GM19099 (cell line): ENCODE measurements around the gene SENP5.

Experiments
- POLR2A ChIP-seq: IDR thresholded peaks from 3 replicates; pipeline ENCODE4 v1.6.1; 2011; ENCODE audit warnings: low read depth; ENCODE audit not compliant: insufficient read length; ENCODE audit errors: extremely low read depth

SENP5 gene

DNA sequence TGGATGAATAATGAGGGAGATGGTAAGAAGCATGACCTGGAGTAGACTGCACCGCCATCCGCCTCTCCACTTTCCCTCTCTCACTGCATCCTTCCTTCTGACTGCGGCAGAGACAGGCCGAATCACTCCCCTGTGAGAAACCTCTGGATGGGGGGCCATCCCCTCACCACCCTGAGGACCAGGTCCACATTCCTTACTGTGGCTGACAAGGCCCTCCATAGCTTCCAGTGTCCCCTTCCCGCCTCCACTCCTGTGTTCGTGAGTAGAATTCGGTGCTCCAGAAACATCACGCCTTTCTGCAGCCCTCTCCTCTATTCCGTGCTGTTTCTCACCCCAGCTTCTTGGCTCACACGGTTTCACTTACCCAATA is 98.1 kb downstream of the SENP5 start:
- no peak for TF ChIP-seq POLR2A

DNA sequence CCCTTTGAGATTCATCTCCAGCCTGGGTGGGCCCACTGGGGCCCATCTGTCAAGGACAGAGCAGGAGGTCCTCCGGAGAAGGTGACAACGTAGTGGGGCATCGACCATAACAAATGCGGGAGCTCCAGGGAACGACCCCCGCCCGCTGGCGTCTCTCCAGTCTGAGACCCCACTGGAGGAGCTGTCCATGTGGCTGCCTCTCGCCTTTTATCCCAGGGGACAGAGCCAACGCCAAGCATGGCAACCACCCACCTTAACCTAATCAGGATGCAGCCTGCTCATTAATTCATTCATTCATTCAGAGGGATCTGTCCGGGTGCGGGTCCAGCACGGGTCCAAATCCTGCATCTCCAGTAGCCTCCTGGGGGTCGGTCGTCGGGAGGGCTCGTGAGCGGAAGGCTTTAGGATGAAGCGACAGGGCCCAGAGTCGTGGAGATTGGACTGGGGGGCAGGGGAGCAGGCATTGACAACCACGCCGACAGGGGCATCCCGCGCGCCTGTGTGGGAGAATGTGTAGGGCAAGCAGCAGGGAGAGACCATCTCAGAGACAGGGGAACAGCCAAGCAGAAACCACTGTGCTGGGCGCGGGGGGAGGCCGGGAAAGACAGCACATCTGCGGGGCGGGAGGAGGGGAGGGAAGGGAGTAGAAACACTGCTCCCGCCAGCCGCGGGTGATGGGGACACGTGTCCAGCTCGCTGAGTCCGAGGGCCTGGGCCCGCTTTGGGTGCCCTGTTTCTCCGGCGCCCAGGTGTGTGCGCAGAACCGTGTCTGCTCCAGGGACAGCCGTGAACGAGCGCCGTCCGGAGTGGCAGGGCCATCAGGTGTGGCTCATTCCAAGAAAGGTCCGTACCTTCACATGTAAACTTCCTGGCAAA is 99.0 kb downstream of the SENP5 start:
- no peak for TF ChIP-seq POLR2A

DNA sequence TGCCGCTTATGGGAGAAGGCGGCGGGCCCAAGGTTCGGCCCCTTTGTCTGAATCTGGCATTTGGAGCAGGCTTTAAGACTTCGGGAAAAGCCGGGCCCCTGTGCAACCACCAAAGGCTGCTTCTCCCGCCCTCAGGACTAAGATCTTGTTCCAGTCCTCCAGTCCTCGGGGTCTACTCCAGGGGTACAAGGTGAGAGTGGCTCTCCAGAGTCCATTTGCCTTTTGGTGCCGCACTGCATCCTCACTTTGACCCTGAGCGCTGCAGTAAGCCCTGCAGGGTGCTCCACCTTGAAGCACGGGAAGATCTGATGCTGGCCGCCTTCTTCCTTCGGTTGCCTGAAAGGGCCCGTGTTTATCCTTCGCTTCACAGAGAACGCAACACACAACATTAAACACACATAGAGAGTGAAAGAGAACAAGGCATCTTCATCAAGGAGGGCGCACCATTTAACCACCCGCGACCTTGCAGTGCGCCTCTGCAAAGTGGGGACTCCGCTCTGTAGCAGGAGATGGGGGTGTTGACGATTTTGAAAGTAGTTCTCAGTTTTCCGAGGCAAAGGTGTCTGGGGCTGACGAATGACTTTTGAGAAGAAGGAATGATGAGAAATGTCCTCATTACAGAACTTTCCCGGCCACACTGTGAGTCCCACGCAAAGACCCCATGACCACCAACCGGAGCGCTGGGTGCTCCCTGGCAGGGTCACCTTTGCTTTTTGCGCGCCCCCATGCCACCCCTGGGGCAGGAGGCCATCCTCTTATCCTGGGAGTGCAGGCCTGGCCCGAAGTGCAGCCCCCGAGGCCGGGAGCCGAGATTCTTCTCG is 99.9 kb downstream of the SENP5 start:
- TF ChIP-seq POLR2A: no peak

DNA sequence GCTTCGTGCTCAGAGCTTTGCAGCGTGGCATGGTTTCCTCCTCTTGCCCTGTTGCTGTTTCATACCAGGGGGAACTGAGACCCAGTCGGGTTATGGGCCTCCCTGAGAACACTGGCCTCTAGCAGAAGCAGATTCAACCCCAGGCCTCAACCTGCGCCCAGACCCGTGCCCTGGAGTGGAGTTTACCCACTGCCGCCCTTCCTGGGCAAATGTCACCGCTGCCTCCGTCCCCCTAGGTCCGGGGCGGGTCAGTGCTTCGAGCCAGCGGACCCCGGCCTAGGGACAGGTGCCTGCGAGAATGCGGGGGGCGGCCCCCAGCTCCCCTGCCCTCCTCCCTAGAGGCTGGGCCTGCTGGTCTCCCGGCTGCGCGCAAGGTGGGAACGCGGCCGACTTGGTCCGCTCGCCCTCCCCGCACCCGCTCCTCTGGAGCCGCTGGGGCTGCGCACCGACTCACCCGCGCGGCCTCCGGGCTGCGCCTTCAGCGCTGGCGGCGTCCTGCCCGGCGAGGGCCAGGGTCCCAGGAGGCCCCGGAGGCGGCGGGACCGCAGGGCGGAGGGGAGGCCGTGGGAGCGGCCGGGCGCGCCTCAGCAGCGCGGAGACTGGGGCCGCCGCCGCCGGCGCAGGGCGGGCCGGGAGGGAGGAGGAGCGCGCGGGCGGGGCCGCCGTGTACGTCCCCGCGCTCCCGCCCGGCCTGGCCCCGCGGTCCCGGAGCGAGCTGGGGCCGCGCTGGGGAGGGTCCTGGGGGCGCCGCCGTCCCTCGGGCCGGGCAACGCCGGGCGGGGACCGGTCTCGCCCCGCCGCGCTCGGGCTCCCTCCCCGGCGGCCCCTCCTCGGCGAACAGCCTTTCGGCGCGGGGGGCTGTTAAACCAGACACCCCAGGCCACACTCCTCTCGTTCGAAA is 100.8 kb downstream of the SENP5 start, which contains the start of gene PIGZ:
PIGZ (minus strand) TSS at position 601 of the 901 bp plus-strand sequence. CDS start 16,802 bp downstream, outside the sequence.
- TF ChIP-seq POLR2A: peak; percentile 69

DNA sequence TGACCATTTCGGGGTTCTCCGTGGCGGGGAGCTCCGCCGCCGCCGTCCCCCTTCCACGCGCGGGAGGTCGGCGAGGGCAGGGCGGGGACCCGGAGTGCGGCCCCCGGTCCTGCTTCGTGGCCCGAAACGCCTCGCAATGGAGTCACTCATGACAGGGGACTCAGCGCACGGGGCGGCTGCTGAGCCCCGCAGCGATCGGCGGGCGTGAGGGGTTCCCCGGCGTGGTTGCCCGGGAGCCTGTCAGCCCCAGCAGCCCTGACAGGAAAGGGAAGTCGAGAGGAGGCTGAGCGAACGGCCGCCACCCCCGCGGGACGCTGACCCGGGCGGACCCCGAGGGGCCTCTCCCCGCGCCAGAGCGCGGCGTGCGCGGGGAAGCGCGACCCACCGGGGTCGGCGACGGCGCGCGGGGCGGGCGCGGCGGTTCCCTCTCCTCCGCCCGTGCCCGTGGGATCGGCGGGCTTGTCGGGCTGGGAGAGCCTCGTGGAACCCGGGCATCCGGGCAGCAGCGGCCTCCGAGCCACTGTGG is 101.5 kb downstream of the SENP5 start:
- no peak for TF ChIP-seq POLR2A

DNA sequence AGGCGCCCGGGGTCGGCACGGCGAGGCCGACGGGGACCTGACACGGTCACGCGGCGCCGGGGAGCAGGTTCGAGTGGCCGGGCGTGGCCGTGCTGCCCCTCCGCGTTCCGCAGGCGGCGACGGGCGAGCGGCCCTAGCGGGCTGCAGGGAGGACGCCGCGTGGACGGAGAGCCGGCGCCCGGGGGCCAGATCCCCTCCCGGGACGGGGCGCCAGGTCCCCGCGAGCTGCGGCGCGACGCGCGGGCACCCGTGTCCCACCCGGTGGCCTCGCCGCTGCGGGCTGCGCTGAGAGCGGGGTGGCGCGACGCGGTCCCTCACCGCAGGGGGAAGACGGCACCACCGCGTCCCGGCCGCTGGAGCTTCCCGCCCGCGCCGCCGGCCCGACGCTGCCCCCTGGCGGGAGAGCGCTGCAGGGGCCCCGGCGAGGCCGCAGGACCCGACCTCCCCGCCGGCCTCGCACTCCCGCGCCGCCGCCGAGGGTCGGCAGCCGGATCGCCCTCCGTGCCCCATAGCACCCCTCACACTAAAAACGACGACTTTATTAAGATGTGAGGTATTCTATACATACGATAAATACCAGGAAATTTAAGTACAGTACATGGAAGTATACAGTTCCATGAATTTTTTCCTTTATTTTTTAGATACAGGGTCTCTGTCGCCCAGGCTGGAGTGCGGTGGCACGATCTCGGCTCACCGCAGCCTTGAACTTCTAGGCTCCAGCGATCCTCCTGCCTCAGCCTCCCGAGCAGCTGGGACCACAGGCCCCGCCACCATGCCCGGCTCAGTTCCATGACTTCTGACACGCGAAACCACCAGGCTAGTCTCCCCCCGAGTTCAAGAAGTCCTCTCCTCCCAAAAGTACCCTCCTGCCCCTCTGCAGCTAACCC is 102.2 kb downstream of the SENP5 start:
- TF ChIP-seq POLR2A: peak; percentile 39

DNA sequence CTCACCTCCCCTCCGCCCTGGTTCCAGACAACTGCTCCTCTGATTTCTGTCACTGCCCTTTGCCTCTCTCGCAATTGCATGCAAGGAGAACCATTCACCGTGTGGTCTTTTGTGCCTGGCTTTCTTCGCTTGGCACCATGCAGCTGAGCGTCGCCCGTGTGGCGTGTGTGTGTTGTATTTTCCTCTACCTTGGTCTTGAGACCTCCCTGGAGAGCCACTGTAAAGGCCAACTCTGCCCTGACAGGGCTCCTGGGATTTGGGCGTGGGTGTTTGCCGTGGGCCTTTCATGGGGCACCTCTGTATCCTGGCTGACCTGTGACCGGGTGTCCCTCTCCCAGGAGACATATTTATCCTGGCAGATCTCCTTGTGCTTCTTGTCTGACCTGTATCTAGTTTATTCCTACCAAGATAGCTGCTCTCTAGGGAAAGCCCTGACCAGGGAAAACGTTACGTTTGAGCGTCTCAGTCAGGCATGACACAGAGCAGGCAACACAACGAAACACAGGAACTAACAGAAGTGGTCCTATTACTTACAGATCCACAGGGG is 102.9 kb downstream of the SENP5 start:
- TF ChIP-seq POLR2A: no peak

DNA sequence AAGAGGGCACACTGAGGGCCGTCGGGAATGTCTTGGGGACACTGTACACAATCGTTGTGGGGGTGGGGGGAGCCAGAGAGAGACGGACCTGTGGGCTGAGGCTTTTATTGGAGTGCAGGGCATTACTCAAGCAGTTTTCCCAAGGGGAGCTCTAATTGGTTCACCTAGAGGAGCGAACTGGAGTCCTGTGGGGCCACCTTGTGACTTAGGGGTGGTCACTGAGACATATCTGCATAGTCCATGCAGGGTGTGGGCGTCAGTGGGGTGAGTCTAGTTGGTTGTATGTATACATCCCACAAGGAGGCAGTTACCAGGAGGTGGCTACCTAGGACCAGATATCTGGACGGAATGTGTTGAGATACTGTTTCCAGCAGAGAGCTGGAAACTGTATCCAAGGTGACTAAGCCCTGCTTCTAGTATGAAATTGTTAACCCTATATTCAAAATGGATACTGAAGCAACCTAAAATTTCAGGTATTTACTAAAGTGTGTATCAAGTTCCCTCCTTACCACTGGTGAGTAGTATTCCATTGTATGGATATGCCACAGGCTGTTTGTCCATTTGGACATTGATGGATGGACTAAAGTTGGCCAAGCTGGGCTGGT is 103.5 kb downstream of the SENP5 start:
- no peak for TF ChIP-seq POLR2A

DNA sequence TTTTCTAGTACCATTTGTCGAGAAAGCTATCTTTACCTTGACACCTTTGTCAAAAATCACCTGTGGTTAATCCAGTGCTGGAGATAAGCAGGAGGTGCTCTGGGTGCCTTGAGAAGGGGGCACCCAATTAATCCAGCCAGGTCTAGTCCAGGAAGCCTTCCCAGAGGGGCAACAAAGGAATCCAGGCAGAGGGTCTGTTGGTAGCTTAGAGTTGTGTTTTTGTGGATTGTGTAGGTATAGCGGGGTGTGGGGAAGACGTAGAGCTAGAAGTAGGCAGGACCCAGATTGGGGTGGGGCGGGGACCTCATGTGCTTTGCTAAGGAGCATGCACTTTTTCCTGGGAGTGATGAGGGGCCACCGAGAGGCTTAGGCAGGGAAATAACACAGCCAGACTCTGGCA is 106.9 kb downstream of the SENP5 start:
- TF ChIP-seq POLR2A: no peak

DNA sequence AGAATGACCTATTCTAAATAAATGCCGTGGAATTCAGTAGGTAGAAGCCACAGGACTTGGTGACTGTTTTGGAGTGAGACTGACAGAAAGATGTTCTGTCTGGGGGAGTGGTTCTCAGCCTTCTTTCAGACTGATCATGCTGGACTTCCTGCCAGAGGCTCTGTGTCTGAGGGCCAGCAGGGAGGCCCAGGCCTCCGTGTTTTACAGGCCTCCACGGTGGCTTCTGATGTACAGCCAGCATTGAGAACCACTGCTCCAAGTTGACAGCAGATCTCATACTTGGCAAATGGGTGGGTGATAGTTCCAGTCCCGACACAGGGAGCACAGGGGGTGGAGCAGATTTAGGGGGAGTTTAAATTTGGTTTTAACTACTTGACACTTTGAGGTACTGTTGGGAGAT is 107.6 kb downstream of the SENP5 start:
- no peak for TF ChIP-seq POLR2A

DNA sequence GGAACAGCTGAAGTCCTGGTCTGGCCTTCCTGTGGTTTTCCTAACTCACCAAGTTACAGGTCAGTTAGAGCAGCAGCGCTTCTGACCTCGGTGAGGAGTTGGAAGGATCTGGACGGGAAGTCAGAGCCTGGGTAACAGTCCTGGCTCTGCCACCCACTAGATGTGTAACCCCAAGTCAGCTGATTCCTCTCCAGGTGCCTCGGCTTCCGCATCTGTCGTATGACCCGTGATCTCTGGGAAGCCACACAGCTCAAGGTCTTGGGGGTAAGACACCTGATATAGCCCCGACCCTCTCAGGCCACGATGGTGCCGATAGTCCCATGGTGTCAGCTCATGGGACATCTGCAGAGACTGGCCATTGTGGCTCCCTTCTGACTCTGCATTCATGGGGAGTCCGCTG is 109.2 kb downstream of the SENP5 start:
- TF ChIP-seq POLR2A: no peak

DNA sequence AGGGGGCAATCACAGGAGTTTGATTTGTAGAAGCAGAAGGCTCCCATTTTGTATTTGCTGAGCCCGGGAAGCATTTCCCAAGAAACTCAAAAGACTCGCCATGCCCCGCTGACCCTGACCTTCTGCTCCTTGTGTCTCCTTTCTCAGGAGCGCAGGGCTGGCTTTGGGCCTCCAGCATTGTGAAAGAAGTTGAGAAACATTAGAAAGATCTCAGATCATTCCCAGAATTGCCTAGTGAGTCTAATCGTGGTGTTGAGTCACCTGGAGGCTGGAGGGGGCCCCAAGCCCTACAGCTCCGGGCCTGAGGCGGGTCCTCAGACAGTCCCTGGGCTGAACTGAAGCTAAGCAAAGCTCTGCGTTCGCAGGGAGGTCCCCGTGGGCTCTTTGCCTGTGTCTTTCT is 111.8 kb downstream of the SENP5 start:
- TF ChIP-seq POLR2A: no peak

DNA sequence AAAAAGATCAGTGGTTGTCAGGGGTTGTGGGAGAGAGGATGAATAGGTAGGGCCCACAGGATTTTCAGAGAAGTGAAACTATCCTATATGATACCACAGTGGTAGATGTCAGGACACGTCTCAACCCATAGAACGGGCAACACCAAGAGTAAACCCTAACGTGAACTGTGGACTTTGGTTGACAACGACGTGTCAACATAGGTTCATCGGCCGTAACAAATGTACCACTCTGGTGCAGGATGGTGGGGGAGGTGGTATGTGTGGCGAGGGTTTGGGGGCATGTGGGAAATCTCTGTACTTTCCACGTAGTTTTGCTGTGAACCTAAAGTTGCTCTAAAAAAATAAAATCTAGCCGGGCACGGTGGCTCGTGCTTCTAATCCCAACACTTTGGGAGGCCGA is 113.9 kb downstream of the SENP5 start:
- no peak for TF ChIP-seq POLR2A
